WI38 (cell line): ENCODE data around the gene GLRX5.

Experiments used
- H3K4me3 ChIP-seq: 2 replicates; pipeline ENCODE4 v1.5.1; 2011; ENCODE audit warnings: low read depth, mild to moderate bottlenecking, control low read depth, low read length
- TF ChIP-seq, protein P1 (sequence below): IDR thresholded peaks from 2 replicates; pipeline ENCODE4 v1.5.1; 2012; ENCODE audit warnings: low read depth, mild to moderate bottlenecking, control low read depth, low read length

GLRX5 gene

GRCh38 chr14:95495538-95496025 lies 39.3 kb upstream of the GLRX5 start:
- no peak overlapping the region for H3K4me3 ChIP-seq
- TF ChIP-seq, protein P1, sequence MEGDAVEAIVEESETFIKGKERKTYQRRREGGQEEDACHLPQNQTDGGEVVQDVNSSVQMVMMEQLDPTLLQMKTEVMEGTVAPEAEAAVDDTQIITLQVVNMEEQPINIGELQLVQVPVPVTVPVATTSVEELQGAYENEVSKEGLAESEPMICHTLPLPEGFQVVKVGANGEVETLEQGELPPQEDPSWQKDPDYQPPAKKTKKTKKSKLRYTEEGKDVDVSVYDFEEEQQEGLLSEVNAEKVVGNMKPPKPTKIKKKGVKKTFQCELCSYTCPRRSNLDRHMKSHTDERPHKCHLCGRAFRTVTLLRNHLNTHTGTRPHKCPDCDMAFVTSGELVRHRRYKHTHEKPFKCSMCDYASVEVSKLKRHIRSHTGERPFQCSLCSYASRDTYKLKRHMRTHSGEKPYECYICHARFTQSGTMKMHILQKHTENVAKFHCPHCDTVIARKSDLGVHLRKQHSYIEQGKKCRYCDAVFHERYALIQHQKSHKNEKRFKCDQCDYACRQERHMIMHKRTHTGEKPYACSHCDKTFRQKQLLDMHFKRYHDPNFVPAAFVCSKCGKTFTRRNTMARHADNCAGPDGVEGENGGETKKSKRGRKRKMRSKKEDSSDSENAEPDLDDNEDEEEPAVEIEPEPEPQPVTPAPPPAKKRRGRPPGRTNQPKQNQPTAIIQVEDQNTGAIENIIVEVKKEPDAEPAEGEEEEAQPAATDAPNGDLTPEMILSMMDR: no peak

DNA sequence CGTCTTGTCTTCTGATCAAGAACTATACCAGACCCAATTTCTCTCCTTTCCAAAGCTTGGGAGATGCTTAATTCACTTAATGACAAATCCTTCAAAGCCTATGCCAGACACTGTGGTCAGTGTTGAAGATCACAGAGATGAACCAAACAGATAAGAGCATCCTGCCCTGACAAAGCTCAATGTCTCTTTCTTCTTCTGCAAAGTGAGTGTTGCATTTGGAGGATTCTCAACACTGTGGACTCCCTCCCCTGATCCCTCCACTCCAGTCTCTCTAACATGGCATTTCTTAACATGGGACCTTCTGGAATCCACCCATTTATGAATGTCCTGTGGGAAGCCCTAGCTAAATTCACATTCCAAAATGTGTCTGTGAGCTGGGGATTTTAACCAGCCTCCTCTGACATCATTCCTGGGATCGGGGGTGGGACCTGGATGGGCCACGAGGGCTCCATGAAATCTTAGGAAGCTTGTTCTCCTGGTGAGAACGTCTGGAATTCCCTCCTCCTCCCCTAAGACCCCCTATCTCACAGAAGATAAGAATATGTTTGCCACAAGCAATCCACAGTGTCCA lies 38.7 kb upstream of the GLRX5 start:
- TF ChIP-seq, protein P1: no peak
- H3K4me3 ChIP-seq: no peak overlapping the region

- TF ChIP-seq, protein P1: no peak
- H3K4me3 ChIP-seq: no peak overlapping the region
These were observed 38.1 kb upstream of the GLRX5 start for GRCh38 chr14:95496690-95497259.

DNA sequence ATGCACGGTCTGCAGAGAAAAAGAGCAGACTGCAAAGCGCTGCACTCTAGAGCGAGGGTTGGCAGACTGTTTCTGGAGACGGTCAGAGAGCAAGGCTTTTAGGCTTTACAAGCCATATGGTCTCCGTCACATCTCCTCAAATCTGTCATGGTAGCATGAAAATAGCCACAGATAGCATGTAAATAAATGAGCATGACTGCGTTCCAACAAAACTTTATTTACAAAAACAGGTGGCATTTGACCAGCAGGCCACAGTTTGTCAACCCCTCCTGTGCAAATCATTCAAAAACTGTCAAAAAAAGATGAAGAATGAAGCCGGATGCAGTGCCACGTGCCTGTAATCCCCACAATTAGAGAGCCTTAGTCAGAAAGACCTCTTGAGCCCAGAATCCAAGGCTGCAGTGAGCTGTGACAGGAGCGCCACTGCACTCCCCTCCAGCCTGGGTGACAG lies 37.3 kb upstream of the GLRX5 start:
- TF ChIP-seq, protein P1: no peak

GRCh38 chr14:95498622-95499353 lies 36.1 kb upstream of the GLRX5 start:
- TF ChIP-seq, protein P1: no peak

More for the DNA sequence above, 37.3 kb upstream of the GLRX5 start:
- H3K4me3 ChIP-seq: no peak overlapping the region

GRCh38 chr14:95499354-95499750 lies 35.5 kb upstream of the GLRX5 start:
- no peak overlapping the region for H3K4me3 ChIP-seq
- TF ChIP-seq, protein P1: no peak

More at GRCh38 chr14:95498622-95499353, 36.1 kb upstream of the GLRX5 start:
- H3K4me3 ChIP-seq: no peak overlapping the region

DNA sequence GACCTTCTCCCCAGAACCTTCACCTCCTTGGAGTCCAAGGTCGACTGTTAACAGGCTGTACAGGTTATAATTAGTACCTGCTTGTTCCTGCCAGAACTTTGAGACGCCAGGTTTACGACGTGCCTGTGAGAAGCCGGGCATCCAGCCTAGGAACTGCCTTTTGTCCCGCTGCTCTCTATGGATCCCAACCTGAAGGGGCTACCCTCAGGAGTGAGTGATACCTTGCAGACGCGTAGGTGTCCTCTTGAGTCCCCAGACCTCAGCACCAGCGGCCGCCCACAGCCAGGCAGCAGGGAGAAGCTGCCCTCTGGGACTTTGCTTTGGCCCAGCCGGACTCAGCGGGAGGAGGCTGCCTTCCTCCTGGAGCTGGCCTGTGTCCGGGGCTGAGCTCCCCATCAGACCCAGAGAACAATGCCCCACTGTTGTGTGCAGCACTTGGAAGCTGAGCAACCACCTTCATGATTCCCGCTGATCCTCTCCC lies 34.6 kb upstream of the GLRX5 start:
- TF ChIP-seq, protein P1: no peak
- H3K4me3 ChIP-seq: no peak overlapping the region
